ENCODE data around the gene CYSRT1.

DNA sequence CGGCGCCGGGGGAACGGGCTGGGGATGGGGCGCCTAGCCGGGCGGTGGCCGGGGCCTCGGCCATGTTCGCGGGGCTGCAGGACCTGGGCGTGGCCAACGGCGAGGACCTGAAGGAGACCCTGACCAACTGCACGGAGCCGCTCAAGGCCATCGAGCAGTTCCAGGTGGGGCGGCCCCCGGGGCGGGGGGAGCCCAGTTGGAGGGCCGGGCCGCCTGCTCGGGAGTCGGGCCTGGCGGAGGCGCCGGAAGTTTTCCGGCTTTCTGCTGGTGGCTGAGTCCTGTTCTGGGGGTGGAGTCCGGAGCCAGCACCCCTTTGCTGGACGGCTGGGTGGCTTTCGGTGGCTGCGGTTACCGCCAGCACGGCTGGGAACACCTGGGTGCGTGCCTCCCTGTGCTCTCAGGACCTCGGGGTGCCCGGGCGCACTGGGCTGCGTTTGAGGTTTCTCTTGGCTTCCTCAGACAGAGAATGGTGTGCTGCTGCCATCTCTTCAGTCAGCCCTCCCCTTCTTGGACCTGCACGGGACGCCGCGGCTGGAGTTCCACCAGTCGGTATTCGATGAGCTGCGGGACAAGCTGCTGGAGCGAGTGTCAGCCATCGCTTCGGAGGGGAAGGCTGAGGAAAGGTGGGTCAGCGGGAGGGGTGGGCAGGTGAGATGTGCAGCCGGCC is 30.6 kb downstream of the CYSRT1 start:
- TF ChIP-seq GATA3 (IDR thresholded peaks at IDR 0.05; ENCODE audit: low read depth, low read length) (no peak), GATA2 (IDR thresholded peaks at IDR 0.05; ENCODE audit: low read depth, low read length) (no peak)

All from SH-SY5Y (cell line).